GM10266 (cell line): ENCODE measurements around the gene LRRN4.

Experiments
- DNase-seq: peaks from one replicate; pipeline ENCODE4 v3.0.0; 2012; ENCODE audit errors: extremely low spot score
- TF ChIP-seq, protein P1 (sequence below): IDR thresholded peaks from 2 replicates; pipeline ENCODE4 v1.5.1; 2012; ENCODE audit warnings: mild to moderate bottlenecking, low read depth; ENCODE audit not compliant: control insufficient read depth, insufficient read depth; ENCODE audit errors: missing control alignments

LRRN4 gene

DNA sequence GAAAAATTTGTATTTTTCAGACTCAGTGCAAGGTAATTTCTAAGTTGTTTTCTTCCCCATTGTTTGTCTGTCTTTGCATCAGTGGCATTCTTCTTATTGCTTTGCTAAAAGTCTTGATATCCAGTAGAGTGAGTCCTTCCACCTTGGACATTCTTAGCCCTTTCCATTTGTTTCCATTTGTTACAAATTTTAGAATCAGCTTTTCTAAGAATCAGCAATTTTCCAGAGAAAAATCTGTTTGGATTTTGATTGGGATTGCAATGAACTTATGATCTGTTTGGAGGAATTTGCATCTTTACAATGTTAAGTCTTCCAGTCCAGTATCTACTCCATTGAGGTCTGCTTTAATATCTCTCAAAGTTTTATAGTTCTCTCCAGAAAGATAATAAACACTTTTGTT, 36.4 kb downstream of the LRRN4 start:
- no peak for DNase-seq
- TF ChIP-seq, protein P1, sequence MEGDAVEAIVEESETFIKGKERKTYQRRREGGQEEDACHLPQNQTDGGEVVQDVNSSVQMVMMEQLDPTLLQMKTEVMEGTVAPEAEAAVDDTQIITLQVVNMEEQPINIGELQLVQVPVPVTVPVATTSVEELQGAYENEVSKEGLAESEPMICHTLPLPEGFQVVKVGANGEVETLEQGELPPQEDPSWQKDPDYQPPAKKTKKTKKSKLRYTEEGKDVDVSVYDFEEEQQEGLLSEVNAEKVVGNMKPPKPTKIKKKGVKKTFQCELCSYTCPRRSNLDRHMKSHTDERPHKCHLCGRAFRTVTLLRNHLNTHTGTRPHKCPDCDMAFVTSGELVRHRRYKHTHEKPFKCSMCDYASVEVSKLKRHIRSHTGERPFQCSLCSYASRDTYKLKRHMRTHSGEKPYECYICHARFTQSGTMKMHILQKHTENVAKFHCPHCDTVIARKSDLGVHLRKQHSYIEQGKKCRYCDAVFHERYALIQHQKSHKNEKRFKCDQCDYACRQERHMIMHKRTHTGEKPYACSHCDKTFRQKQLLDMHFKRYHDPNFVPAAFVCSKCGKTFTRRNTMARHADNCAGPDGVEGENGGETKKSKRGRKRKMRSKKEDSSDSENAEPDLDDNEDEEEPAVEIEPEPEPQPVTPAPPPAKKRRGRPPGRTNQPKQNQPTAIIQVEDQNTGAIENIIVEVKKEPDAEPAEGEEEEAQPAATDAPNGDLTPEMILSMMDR, result no peak

DNA sequence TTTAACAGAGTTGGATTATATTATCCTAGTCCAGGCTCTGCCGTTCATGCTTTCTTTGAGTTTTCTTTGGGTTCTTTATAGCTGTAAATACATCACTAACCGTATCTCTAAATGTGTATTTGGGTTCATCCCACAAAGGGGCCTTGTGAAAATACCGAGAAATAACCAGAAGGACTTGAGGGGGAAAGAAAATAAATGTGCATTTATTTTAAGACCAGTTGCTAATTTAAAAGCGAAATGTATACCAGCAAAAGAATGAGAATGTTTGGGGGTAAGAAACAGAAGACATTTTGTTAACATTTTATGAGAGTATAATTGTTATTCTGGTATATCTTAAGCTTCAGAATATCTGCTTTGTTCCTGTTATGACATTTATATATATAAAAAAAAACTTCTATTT, 38.9 kb downstream of the LRRN4 start:
- no peak for DNase-seq
- TF ChIP-seq, protein P1, result no peak

DNA sequence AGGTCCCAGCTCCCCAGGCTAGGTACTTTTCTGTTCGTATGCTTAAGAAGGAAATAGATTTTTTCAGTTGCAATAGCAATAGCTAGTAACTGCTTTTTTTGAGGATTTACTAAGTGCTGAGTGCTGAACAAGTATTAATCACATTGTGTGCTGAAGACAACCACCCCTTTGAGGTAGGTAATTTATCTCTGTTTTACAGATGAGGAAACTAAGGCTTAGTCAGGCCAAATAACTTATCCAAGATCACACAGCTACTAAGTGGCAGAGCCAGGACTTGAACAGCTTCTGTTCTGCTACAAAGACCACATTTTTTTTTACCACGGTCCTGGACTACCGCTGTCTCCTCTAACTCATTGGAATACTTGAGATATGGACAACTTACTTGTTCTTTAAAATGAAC, 39.8 kb downstream of the LRRN4 start:
- no peak for DNase-seq

DNA sequence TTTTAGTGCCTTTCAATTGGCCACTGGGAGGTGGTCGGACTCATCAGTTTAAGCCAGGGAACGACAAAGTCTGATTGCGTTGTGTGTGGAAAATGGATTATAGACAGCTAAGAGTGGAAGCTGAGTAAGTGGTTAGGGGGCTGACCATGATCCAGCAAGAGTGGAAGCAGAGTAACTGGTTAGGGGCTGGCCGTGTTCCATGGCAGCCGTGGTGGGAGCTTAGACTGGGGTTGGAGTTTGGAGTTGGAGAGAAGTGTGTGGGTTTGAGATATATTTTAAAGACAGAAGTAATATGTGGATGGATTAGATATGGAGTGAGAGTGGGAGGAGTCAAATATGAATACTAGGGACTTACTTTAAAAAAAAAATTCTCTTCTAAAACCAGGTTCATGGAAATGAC, 41.7 kb downstream of the LRRN4 start:
- no peak for DNase-seq
- TF ChIP-seq, protein P1, result no peak

More for the DNA sequence above, 39.8 kb downstream of the LRRN4 start:
- TF ChIP-seq, protein P1, result no peak

DNA sequence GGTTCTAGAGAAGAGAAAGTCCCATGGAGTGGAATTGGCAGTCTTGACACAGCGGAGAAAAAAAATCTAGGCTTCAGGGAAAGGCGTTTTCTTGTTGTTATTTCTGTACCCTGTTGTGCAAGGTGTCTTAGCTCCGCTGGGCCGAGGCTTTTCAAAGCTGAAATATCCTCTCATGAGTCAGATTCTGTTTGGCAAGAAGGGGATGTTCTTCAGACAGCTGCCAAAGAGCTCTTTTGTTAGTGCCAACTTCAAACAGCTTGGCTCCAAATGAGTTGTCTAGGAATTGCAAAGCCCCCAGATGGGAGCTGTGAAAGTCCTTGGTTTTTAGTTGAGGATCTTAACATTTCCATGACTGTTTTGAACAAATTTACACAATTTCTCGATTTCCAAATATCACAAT, 45.6 kb downstream of the LRRN4 start:
- TF ChIP-seq, protein P1, result no peak
- DNase-seq, result no peak

DNA sequence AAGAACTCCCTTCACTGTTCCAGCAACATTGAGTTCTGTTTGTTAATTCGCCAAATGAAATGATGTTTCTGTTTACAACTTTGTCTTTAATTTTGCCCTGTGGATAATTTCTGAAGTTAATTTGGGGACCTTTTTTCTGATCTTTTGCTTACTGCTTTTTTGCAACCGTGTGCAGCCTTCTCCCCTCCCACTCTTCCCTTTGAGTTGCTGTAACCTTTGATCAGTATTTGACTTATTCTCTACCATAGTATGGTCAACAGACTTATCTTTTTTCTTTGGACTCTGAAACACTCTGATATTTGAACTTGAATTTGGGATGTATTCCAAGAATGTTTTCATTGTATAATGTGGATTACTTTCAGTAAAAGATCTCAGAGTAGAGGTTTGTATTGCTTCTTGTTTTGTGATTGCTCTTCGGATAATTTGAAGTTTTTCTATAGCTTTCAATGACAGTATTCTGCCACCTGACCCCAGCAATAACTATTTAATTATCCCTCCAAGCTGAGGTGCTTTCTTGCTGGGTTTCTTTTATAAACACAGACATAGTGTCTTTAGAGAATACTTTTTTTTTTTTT, 46.2 kb downstream of the LRRN4 start:
- TF ChIP-seq, protein P1, result no peak

DNA sequence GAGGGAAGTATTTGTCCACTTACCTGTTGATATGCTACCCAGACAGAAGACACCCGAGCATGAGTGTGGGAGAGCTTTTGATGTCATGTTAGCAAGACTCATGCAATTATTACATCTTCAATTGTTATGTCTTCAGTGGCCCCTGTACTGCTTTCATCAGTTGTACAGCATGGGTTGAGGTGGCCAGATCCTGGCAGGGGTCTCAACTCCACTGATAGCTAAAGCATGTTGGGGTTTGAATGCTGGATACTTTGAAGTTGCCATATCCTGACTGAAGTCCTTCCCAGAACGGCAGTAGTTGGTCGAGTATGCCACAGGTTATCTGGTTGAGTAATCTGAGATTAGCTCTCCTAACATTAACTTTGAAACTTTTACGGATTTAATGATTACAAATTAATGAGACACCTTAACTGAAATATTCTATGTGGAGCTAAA, 46.7 kb downstream of the LRRN4 start:
- TF ChIP-seq, protein P1, result no peak

More for the DNA sequence above, 46.2 kb downstream of the LRRN4 start:
- no peak for DNase-seq

More for the DNA sequence above, 46.7 kb downstream of the LRRN4 start:
- no peak for DNase-seq
